NCI-H345 treated with DMSO at 0.1 percent for 48 hours (cell line): ENCODE data around the gene AKR1D1.
"Not testable (repeated sequence)": the region's sequence is repeated elsewhere in the genome, so short reads cannot be mapped to it uniquely, and the experiment has no call there.

ENCODE experiments used
- DNase-seq: peaks from one replicate; lab custom pipeline; 2025; ENCODE audit not compliant: unreplicated experiment; lab: John Stamatoyannopoulos, UW

AKR1D1 gene

GRCh38 chr7:138072726-138073125 lies 3.5 kb upstream of the AKR1D1 start:
- DNase-seq: no peak

- DNase-seq: no peak
Observed at GRCh38 chr7:138074121-138074520, 2.1 kb upstream of the AKR1D1 start.

GRCh38 chr7:138074540-138074939 lies 1.7 kb upstream of the AKR1D1 start:
- no peak for DNase-seq

- DNase-seq: no peak
Observed at GRCh38 chr7:138075350-138075749, 909 bp upstream of the AKR1D1 start.

- not testable (repeated sequence) for DNase-seq
Observed at GRCh38 chr7:138075786-138076185, 473 bp upstream of the AKR1D1 start.

- no peak for DNase-seq
Observed at GRCh38 chr7:138077809-138078208, 1.6 kb downstream of the AKR1D1 start.

GRCh38 chr7:138079137-138079536 lies 2.9 kb downstream of the AKR1D1 start:
- no peak for DNase-seq

- DNase-seq: no peak
Observed at GRCh38 chr7:138081868-138082267, 5.6 kb downstream of the AKR1D1 start.

GRCh38 chr7:138083859-138084258 lies 7.6 kb downstream of the AKR1D1 start:
- no peak for DNase-seq

- DNase-seq: no peak
Observed at GRCh38 chr7:138086563-138087270, 10.5 kb downstream of the AKR1D1 start.

- no peak for DNase-seq
Observed at GRCh38 chr7:138089080-138089901, 13.0 kb downstream of the AKR1D1 start.

- no peak for DNase-seq
Observed at GRCh38 chr7:138091032-138091431, 14.8 kb downstream of the AKR1D1 start.

GRCh38 chr7:138091840-138092239 lies 15.6 kb downstream of the AKR1D1 start:
- not testable (repeated sequence) for DNase-seq

- no peak for DNase-seq
Observed at GRCh38 chr7:138092486-138093028, 16.3 kb downstream of the AKR1D1 start.

GRCh38 chr7:138095972-138096935 lies 20.0 kb downstream of the AKR1D1 start:
- DNase-seq: no peak

GRCh38 chr7:138097064-138097741 lies 20.9 kb downstream of the AKR1D1 start:
- no peak for DNase-seq

GRCh38 chr7:138099813-138100212 lies 23.6 kb downstream of the AKR1D1 start:
- DNase-seq: no peak

GRCh38 chr7:138105221-138105620 lies 29.0 kb downstream of the AKR1D1 start:
- DNase-seq: no peak

GRCh38 chr7:138115047-138115446 lies 38.8 kb downstream of the AKR1D1 start:
- DNase-seq: no peak

GRCh38 chr7:138116141-138116540 lies 39.9 kb downstream of the AKR1D1 start:
- DNase-seq: no peak
